Measurements from ENCODE around the gene LAG3.
A peak's percentile ranks its signal among the peaks of the same experiment; 100 is the strongest.

LAG3 gene

DNA sequence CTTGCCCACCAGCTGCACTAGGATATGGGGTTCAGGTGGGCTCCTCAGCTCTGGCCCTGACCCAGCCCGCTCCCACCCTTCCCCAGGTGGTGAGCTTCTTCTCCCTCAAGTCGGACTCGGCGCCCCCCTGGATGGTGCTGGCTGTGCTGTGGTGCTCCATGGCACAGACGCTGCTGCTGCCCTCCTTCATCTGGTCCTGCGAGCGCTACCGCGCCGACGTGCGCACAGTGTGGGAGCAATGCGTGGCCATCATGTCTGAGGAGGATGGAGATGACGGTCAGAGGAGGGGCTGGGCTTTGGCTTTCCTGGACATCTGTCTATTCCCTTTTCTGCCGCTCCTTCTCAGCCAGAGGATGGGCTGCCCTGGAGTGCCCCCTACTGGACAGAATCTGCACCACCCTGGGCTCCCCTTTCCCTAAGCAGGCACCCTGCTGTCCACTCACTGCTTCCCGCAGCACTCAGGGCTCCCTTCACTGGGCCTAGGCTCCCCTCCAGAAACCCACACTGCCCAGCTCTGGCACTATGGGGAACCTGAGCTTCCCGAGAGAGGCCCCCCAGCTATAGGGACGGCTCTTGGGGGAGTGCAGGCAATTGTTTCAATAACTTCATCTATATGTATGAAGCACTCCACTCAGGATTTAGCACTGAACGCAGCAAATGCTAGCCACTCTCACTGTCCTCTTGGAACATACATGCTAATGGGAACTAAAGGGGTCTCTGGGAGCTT, 53.2 kb downstream of the LAG3 start:
- DNase-seq (ENCODE audit: low spot score), result peak; percentile 96
- in situ Hi-C loops (cut with MboI; ENCODE audit: low pct_unique_long_range_greater_than_20kb, low sequenced_read_pairs, unreplicated experiment), result no loop called here

DNA sequence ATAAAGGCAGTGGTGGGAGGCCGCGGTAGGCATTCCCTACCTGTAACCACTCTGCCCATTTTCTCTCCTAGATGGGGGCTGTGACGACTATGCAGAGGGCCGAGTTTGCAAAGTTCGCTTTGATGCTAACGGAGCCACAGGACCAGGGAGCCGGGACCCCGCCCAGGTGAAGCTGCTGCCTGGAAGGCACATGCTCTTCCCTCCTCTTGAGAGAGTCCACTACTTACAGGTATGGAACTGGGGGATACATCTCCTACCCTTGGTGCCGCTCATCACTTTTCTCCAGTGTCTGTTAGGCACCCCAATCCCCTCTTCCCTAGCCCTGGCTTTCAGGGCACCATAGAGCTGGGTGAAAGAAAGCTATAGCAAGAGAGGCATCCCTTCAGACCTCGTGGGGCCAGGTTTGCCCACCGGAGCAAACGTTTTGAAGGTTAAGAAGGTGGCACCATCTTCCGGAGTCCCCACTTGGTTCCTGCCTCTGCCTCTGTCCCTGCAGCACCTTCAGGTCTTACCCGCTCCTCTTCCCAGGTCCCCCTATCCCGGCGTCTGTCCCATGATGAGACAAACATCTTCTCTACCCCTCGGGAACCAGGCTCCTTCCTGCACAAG, 53.9 kb downstream of the LAG3 start:
- no peak for DNase-seq (ENCODE audit: low spot score)
- TF ChIP-seq, protein P1, sequence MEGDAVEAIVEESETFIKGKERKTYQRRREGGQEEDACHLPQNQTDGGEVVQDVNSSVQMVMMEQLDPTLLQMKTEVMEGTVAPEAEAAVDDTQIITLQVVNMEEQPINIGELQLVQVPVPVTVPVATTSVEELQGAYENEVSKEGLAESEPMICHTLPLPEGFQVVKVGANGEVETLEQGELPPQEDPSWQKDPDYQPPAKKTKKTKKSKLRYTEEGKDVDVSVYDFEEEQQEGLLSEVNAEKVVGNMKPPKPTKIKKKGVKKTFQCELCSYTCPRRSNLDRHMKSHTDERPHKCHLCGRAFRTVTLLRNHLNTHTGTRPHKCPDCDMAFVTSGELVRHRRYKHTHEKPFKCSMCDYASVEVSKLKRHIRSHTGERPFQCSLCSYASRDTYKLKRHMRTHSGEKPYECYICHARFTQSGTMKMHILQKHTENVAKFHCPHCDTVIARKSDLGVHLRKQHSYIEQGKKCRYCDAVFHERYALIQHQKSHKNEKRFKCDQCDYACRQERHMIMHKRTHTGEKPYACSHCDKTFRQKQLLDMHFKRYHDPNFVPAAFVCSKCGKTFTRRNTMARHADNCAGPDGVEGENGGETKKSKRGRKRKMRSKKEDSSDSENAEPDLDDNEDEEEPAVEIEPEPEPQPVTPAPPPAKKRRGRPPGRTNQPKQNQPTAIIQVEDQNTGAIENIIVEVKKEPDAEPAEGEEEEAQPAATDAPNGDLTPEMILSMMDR (IDR thresholded peaks at IDR 0.05; ENCODE audit: extremely low read depth, insufficient read depth, missing control alignments), result peak; percentile 4
- in situ Hi-C loops (cut with MboI; ENCODE audit: low pct_unique_long_range_greater_than_20kb, low sequenced_read_pairs, unreplicated experiment), result no loop called here

More for the DNA sequence above, 53.2 kb downstream of the LAG3 start:
- TF ChIP-seq, protein P1 (IDR thresholded peaks at IDR 0.05; ENCODE audit: extremely low read depth, insufficient read depth, missing control alignments), result peak; percentile 97

DNA sequence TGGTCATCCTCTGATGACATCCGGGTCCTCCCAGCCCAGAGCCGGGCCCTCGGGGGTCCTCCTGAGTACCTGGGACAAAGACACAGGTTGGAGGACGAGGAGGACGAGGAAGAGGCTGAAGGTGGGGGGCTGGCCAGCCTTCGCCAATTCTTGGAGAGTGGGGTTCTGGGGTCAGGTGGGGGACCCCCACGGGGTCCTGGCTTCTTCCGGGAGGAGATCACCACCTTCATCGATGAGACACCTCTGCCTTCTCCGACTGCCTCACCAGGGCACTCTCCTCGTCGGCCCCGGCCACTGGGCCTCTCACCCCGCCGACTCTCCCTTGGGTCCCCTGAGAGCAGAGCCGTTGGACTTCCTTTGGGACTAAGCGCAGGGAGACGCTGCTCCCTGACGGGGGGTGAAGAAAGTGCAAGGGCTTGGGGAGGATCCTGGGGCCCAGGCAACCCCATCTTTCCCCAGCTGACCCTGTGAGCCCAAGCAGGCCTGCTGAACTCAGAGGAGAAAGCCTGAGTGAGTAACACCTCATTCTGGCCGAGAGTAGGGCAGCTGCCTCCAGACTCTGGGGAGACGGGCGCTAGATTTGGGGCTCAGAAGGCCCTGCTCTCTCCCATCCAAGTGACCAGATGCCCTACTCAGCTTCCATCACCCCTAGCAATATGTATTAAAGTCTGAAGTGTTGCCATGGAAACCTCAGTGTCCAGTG, 54.6 kb downstream of the LAG3 start:
- DNase-seq (ENCODE audit: low spot score), result no peak
- TF ChIP-seq, protein P1 (IDR thresholded peaks at IDR 0.05; ENCODE audit: extremely low read depth, insufficient read depth, missing control alignments), result no peak
- in situ Hi-C loops (cut with MboI; ENCODE audit: low pct_unique_long_range_greater_than_20kb, low sequenced_read_pairs, unreplicated experiment), result no loop called here

- DNase-seq (ENCODE audit: low spot score), result peak; percentile 70
- in situ Hi-C loops (cut with MboI; ENCODE audit: low pct_unique_long_range_greater_than_20kb, low sequenced_read_pairs, unreplicated experiment), result no loop called here
- TF ChIP-seq, protein P1 (IDR thresholded peaks at IDR 0.05; ENCODE audit: extremely low read depth, insufficient read depth, missing control alignments), result no peak
Measured at GRCh38 chr12:6827437-6827911, 55.2 kb downstream of the LAG3 start.

Measured in GM13977 (cell line).